IPS-11a (cell line): ENCODE results near the gene CSF2.

Source experiments
- H3K4me3 ChIP-seq: one replicate; pipeline ENCODE4 v1.5.1; 2013; ENCODE audit warnings: low read depth, low read length, control low read depth

Gene CSF2

GRCh38 chr5:132073231-132074013 is at the start of gene CSF2:
Gene CSF2, plus strand, starts transcription at chr5:132073789. Its CDS starts 35 bp downstream, at chr5:132073824.
- H3K4me3 ChIP-seq, result no peak within 1 kb of the TSS

- no peak overlapping the region for H3K4me3 ChIP-seq
These were observed 49.5 kb upstream of the CSF2 start for GRCh38 chr5:132024117-132024435.

DNA sequence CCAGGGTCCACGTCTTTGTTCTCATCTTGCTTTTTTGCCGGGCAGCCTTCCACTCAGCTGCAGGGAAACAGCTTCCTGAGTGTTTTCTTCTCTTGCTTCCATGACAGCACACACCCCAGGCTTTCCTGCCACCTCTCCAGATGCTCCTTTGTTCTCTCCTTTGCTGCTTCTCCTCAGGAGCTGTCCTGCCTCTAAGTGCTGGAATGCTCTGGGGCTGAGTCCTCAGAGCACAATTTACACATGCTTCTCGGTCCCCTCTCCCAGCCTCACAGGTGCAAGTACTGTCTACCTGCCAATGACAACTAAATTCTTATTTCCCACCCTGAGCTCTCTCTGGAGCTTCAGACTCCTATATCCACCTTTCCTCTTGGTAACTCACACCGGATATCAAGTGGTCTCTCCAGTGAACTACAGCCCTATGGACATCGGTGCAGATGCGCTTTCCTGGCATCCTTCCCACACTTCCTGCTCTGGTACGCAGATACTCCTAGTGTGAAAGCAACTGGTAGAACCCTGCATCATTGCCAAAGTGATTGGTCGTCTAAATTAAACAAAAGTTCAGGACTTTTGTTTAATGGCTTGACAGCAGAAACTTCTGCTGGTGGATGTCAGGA is 48.7 kb upstream of the CSF2 start:
- H3K4me3 ChIP-seq, result no peak overlapping the region

GRCh38 chr5:132025403-132025971 is 48.1 kb upstream of the CSF2 start:
- H3K4me3 ChIP-seq, result no peak overlapping the region

- no peak overlapping the region for H3K4me3 ChIP-seq
These were observed 47.0 kb upstream of the CSF2 start for GRCh38 chr5:132026516-132027008.

GRCh38 chr5:132027027-132027426 is 46.6 kb upstream of the CSF2 start:
- H3K4me3 ChIP-seq, result no peak overlapping the region

GRCh38 chr5:132029609-132030330 is 43.8 kb upstream of the CSF2 start:
- no peak overlapping the region for H3K4me3 ChIP-seq

GRCh38 chr5:132030610-132031009 is 43.0 kb upstream of the CSF2 start:
- H3K4me3 ChIP-seq, result no peak overlapping the region

GRCh38 chr5:132032196-132032595 is 41.4 kb upstream of the CSF2 start:
- H3K4me3 ChIP-seq, result no peak overlapping the region

GRCh38 chr5:132033122-132033521 is 40.5 kb upstream of the CSF2 start:
- no peak overlapping the region for H3K4me3 ChIP-seq

DNA sequence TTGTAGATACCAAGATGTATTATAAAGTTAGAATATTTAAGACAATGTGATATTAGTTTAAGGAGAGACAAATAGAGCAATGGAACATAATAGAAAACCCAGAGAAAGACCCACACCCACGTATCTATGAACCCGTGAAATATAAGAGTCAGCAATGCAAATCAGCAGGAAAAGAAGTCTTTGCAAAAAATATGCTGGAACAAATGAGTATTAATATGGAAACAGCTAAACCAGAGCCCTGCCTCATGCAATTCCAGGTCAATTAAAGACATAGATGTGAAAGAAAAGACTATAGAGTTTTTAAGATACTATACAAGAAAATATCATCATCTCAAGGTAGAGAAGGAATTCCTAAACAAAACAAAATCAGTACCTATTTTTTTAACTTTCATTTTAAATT is 36.2 kb upstream of the CSF2 start:
- no peak overlapping the region for H3K4me3 ChIP-seq

DNA sequence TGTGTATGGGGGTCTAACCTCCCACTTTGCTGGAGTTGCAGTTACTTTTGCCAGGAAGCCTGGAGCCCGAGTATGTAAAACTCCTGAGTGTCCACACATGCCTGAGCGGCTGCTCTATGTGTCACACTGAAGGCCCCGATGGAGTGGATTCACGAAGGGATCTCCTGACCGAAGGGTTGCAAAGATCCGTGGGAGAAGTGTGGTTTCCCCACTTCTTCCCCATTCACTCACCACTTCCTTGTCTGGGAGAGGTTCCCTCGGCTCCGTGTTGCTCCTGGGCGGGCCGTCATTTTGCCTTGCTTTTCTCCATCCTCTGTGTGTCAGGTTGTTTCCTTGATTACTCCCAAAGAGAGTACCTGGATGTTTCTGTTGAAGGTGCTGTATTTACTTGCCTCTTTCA is 29.4 kb upstream of the CSF2 start:
- no peak overlapping the region for H3K4me3 ChIP-seq

DNA sequence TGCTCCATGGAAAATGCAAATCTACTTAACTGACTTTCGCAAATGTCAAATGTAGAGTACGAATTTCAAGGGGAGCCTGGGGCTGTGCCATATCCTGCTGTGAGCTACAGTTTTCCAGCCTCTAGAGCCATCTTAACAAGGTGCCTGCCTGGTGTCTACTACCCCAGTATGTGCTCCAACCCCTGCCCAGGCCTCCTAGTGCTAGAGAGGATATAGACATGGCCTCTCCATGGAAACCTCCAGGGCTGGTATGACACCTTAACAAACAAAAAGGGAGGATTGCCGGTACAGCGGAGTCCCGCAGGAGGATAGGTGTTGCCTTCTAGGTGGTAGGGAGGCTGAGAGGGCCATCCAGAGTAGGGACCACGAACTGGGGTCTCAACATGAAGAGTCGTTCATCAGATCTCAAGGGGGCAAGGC is 26.7 kb upstream of the CSF2 start:
- no peak overlapping the region for H3K4me3 ChIP-seq

GRCh38 chr5:132049093-132049492 is 24.5 kb upstream of the CSF2 start:
- H3K4me3 ChIP-seq, result no peak overlapping the region

GRCh38 chr5:132049559-132049958 is 24.0 kb upstream of the CSF2 start:
- no peak overlapping the region for H3K4me3 ChIP-seq

DNA sequence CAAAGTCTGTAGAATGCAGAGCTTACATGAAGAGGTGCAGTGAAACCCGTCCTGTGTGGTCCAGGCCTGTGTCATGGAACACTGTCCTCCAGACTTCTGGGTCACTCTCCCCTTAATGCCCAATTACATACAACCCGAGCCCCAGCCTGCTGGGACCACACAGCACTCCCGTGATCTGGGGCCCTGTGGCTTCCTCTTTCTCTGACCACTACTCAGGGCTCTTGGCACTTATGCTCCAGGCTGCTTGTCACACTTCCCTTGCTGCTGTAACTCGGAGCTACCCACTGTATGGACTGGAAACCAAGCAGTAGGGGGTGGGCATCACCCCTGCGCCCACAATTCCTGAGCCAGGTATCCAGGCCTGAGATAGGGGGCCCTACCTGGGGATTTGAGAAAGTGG is 23.5 kb upstream of the CSF2 start:
- H3K4me3 ChIP-seq, result no peak overlapping the region

- no peak overlapping the region for H3K4me3 ChIP-seq
These were observed 22.7 kb upstream of the CSF2 start for GRCh38 chr5:132050661-132051552.

DNA sequence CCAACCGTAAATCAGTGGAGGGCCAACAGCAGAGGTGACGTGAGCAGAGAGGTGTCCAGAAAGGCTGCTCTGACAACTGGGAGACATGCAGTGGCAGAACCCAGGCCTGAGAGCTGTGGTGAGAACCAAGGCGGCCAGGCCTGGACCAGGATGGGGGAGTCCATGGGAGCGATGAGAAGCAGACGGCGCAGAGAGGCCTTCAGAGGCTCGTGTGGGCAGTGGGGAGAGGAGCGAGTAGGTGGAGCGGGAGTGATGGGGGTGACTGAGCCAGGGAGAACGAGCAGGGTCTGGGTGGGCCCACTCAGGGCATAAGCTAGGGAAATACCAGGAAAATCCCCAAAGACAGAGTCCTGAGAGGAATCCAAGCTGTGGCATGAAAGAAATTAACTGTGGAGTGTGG is 21.1 kb upstream of the CSF2 start:
- no peak overlapping the region for H3K4me3 ChIP-seq

DNA sequence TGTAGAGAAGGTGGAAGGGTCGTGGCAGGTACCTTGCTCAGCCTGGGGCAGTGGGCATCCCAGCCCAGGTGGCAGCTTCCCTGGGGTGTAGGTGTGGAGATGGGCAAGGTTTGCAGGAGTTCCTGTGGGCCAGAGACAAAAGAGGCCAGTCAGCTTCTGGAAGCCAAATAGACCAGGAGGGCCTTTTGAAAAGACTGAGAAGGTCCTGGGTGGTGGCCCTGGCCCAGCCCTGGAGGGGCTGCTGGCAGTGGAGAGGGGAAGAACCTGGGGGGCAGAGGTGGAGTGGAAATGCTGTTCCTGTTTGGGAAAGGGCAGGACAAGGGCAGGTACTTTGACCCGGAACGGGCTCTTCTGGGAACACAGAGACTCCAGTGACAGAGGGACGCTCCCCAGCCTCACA is 20.1 kb upstream of the CSF2 start:
- no peak overlapping the region for H3K4me3 ChIP-seq

DNA sequence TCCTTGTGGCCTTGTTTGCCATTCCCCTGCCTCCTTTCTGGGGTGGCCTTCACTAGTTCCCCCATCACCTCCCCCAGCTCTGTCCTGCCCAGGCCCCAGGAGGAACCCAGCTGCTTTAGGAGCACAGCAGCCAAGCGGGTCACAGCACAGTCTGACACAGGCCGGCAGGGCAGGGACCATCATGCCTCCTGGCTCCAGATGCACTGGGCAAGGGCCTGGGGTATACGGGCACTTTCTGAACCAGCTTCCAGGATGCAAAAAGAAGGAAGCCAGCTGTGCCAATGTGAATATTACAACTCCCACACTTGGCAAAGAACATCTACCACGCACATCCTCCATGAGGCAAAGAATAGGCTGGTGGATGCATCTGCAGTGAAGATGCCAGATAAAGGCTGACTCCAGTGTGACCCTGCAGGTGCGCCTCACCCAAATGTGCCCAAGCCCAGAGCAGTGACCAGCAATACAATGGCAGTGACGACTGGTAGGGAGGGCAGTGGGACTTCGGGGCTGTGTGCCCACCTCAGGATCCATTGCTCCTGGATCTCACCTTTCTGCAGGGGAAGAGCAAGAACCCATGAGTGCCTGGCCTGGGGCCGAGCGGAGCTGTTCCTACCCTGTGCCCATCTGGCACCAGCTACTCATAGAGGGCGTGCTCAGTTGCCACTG is 19.4 kb upstream of the CSF2 start:
- H3K4me3 ChIP-seq, result no peak overlapping the region
